NT2/D1 (cell line): ENCODE results near the gene ZNF273.

Experiments
- SUZ12 ChIP-seq: IDR thresholded peaks from 2 replicates; pipeline ENCODE4 v1.6.1; 2011; ENCODE audit not compliant: insufficient read length, insufficient read depth; ENCODE audit errors: extremely low read depth
- YY1 ChIP-seq: IDR thresholded peaks from 2 replicates; pipeline ENCODE4 v1.6.1; 2011; ENCODE audit not compliant: insufficient read length, insufficient read depth
- ZNF274 ChIP-seq: IDR thresholded peaks from 2 replicates; pipeline ENCODE4 v1.6.1; 2011; ENCODE audit warnings: mild to moderate bottlenecking, low read depth, low read length

GRCh38 chr7:64874562-64875250 lies 28.4 kb upstream of the ZNF273 start:
- TF ChIP-seq SUZ12 (no peak), ZNF274 (no peak), YY1 (no peak)
